Smooth muscle cell of the pulmonary artery (primary cell): ENCODE measurements around the gene NXPH4. TPM values are rescaled to one million over a fixed set of nuclear protein-coding genes. Genes with fewer than 3 reads are reported as not detected.

ENCODE experiments used
- total RNA-seq: library from RNA; depleted of rRNA; stranded (reverse); fragments of >200 nt; gene quantifications from 2 replicates; pipeline ENCODE4 v1.2.3, GENCODE V29; 2014

The NXPH4 gene
- 28.2 and 49.1 TPM in 2 replicates for total RNA-seq

DNA sequence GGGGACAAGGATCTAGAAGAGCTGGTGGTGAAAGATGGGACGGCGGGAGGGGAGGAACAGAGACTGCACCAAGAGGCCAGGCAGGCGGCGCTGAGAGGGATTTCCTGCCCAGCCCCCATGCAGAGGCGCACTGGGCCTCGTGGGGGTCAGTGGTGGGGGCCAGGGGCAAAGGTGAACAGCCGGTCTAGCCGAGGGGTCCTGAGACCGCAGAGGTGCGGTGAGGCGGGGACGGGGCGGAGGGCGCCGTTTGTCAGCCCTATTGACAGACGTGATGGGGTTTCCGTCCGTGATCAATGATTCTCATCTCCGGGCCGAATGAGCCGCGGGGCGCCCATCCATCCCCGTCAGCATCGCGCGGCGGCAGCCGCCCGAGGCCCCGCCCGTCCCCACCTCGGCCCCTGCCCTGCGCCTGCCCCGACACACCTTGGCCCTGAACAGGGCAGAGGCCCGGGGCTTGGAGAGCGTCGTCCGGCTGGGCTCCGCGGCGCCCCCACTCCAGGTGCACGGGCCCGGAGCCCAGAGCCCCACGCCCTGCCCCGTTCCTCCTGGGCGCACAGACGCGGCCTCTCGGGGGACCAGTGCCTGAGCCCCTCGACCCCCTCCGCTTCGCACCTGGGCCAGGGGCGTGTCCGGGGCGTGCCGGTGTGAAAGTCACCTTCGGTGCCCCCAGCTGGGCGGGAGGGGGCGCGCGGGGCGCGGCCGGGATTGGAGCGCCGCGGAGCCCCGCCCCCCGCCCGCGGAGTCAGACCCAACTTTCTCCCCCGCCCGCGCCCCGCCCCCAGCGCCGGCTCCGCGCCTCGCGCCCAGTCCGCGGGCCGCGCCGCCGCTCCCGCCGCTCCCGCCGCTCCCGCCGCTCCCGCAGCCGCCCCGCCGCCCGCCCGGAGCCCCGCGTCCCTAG, at the start of gene NXPH4:
TSS of gene NXPH4 (plus strand) at position 781 of the 898 bp plus-strand sequence. CDS start 176 bp downstream, outside the sequence.

DNA sequence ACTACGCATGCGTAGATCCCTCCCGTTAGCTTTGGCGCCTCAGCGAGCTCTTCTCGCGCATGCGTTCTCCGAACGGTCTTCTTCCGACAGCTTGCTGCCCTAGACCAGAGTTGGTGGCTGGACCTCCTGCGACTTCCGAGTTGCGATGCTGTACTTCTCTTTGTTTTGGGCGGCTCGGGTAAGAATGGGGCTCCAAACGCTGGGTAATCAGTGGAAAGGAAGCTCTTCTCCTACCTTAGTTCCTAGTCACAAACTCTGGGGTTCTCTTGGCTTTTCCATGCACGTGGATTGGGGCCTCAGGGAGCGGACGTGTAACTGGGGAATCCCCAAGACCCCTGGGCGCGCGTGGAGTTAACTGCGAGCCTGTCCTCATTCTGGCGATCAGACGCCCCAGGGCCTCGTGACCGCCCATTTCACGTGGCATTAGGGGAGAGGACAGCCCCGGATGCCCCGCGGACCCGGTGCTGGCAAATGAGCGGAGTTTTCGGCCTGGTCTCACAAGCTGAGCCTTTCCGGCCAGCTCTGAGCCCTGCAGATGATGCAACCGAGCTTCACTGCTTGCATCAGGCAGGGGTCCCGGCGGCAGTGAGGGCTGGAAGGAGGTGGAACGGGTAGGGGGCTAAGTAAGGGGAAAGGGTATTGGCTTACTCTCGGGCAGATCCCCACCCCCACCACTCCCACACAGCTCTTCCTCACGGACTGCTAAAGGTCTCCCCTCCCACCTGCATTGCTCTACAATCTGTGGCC, 13.2 kb downstream of the NXPH4 start, which contains the start of gene SHMT2:
TSS of gene SHMT2 (plus strand) at position 78 of the 747 bp plus-strand sequence. CDS start at position 146, 68 bp downstream.

DNA sequence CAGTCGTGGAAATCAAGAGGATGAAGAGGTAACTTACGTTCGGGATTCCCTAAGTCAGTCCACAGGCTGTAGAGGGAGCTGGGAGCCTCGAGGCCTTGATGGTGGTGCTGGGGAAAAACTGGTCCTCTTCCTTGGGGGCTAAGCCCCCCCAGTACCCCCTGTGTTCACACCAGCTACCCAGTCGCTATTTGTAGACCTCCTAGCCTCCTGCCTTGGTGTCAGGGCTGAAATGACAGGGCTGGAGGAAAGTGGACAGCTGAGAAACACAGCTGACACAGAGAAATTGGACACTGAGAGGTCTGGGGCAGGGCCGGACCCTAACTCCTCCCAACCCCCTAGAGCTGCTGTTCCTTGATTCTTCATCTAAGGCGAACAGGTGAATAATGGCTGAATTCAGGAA, 34.4 kb downstream of the NXPH4 start, which contains the start of gene STAC3:
TSS of gene STAC3 (minus strand) at position 232 of the 400 bp plus-strand sequence. CDS start 1,551 bp downstream, outside the sequence.

Other genes with a start within 250 kb of the NXPH4 start
- gene ZBTB39, start 210.2 kb upstream of the NXPH4 start, total RNA-seq = 4.5 and 5.9 TPM in 2 replicates
- not detected in 2 replicates for gene TAC3, start 200.3 kb upstream of the NXPH4 start, total RNA-seq
- gene MYO1A, start 166.7 kb upstream of the NXPH4 start, total RNA-seq = under 0.01 and 0.53 TPM in 2 replicates
- gene NEMP1, start 138.0 kb upstream of the NXPH4 start, total RNA-seq = 6.6 and 9.9 TPM in 2 replicates
- gene NAB2, start 127.7 kb upstream of the NXPH4 start, total RNA-seq = 47.2 and 51.8 TPM in 2 replicates
- 104 and 110 TPM in 2 replicates for gene STAT6, start 105.4 kb upstream of the NXPH4 start, total RNA-seq
- gene LRP1, start 88.3 kb upstream of the NXPH4 start, total RNA-seq = 1,272 and 1,561 TPM in 2 replicates
- 0.20 TPM in 1 of 2 replicates, not detected in the other for gene LRP1-AS, start 69.2 kb upstream of the NXPH4 start, total RNA-seq
- 235 and 319 TPM in 2 replicates for gene SHMT2, start 12.9 kb downstream of the NXPH4 start, total RNA-seq
- 0.26 and 0.33 TPM in 2 replicates for gene STAC3, start 34.4 kb downstream of the NXPH4 start, total RNA-seq
- gene R3HDM2, start 214.2 kb downstream of the NXPH4 start, total RNA-seq = 27.4 and 33.8 TPM in 2 replicates
- not detected in 2 replicates for gene INHBC, start 218.0 kb downstream of the NXPH4 start, total RNA-seq
- 2.0 and 2.1 TPM in 2 replicates for gene INHBE, start 238.5 kb downstream of the NXPH4 start, total RNA-seq
- 0.26 and 0.76 TPM in 2 replicates for gene GLI1, start 243.0 kb downstream of the NXPH4 start, total RNA-seq